ENCODE results near the gene LYZL4.

The LYZL4 gene

GRCh38 chr3:42406727-42407450, 3.5 kb downstream of the LYZL4 start:
- DNase-seq (ENCODE audit: low spot score) = no peak
- no peak for TF ChIP-seq CTCF (IDR thresholded peaks at IDR 0.05; ENCODE audit: extremely low read depth, missing control alignments)

GRCh38 chr3:42405857-42406256, 4.6 kb downstream of the LYZL4 start:
- no peak for TF ChIP-seq CTCF (IDR thresholded peaks at IDR 0.05; ENCODE audit: extremely low read depth, missing control alignments)
- no peak for DNase-seq (ENCODE audit: low spot score)

- no peak for TF ChIP-seq CTCF (IDR thresholded peaks at IDR 0.05; ENCODE audit: extremely low read depth, missing control alignments)
- no peak for DNase-seq (ENCODE audit: low spot score)
These were observed 6.7 kb downstream of the LYZL4 start for GRCh38 chr3:42403737-42404136.

GRCh38 chr3:42402394-42403096, 7.9 kb downstream of the LYZL4 start:
- no peak for DNase-seq (ENCODE audit: low spot score)
- no peak for TF ChIP-seq CTCF (IDR thresholded peaks at IDR 0.05; ENCODE audit: extremely low read depth, missing control alignments)

- TF ChIP-seq CTCF (IDR thresholded peaks at IDR 0.05; ENCODE audit: extremely low read depth, missing control alignments) = no peak
- DNase-seq (ENCODE audit: low spot score) = no peak
These were observed 12.3 kb downstream of the LYZL4 start for GRCh38 chr3:42398080-42398479.

GRCh38 chr3:42397644-42398043, 12.8 kb downstream of the LYZL4 start:
- DNase-seq (ENCODE audit: low spot score) = no peak
- no peak for TF ChIP-seq CTCF (IDR thresholded peaks at IDR 0.05; ENCODE audit: extremely low read depth, missing control alignments)

GRCh38 chr3:42394579-42395288, 15.7 kb downstream of the LYZL4 start:
- no peak for DNase-seq (ENCODE audit: low spot score)
- TF ChIP-seq CTCF (IDR thresholded peaks at IDR 0.05; ENCODE audit: extremely low read depth, missing control alignments) = no peak
